MG63 (cell line): ENCODE data around the gene SERPINI2. TPM values are rescaled to one million over a fixed set of nuclear protein-coding genes. Genes with fewer than 3 reads are reported as not detected.

ENCODE experiments used
- DNase-seq: peaks from one replicate; pipeline ENCODE4 v3.0.0-alpha.2; 2020
- H3K27me3 ChIP-seq: fragments of 250-450 bp; sonication (Bioruptor Pico); 2 replicates; pipeline ENCODE4 v1.5.1; 2020; ENCODE audit warnings: mild to moderate bottlenecking, moderate library complexity
- H3K36me3 ChIP-seq: fragments of 250-450 bp; sonication (Bioruptor Pico); 2 replicates; pipeline ENCODE4 v1.5.1; 2020; ENCODE audit warnings: mild to moderate bottlenecking, moderate library complexity
- H3K4me3 ChIP-seq: fragments of 250-450 bp; sonication (Bioruptor Pico); 2 replicates; pipeline ENCODE4 v1.5.1; 2020; ENCODE audit warnings: mild to moderate bottlenecking, moderate library complexity
- H3K9me3 ChIP-seq: fragments of 250-450 bp; sonication (Bioruptor Pico); 2 replicates; pipeline ENCODE4 v1.5.1; 2020; ENCODE audit warnings: mild to moderate bottlenecking, moderate library complexity
- total RNA-seq: library from RNA; depleted of rRNA; stranded (reverse); fragments of >200 nt; shearing (Covaris generic); gene quantifications from 2 replicates; pipeline ENCODE4 v1.2.3, GENCODE V29; 2014; ENCODE audit warnings: low replicate concordance; rRNA removed

The SERPINI2 gene
- total RNA-seq = not detected in 2 replicates

- Histone ChIP-seq H3K4me3 (no peak within 1 kb of the TSS), H3K9me3 (no peaks in the 10 kb centered on the region), H3K36me3 (no peaks in the 10 kb centered on the region), H3K27me3 (peaks cover 2% of the 10 kb centered on the region; the same call in 1 of the 2 replicates)
- DNase-seq = no peak
Observed at GRCh38 chr3:167473863-167474262, at the start of gene SERPINI2. TSS of gene SERPINI2 (minus strand) at chr3:167474042. CDS start at chr3:167471834, 2,208 bp downstream.

- H3K4me3 ChIP-seq = no peak overlapping the region
- peaks cover 2% of the 10 kb centered on the region; the same call in 1 of the 2 replicates for H3K9me3 ChIP-seq
- DNase-seq = no peak
- H3K27me3 ChIP-seq = no peaks in the 10 kb centered on the region
- H3K36me3 ChIP-seq = no peaks in the 10 kb centered on the region
Observed at GRCh38 chr3:167521006-167521355, 47.1 kb upstream of the SERPINI2 start.

GRCh38 chr3:167520266-167521005 is 46.6 kb upstream of the SERPINI2 start:
- Histone ChIP-seq H3K4me3 (no peak overlapping the region), H3K27me3 (no peaks in the 10 kb centered on the region), H3K9me3 (peaks cover 2% of the 10 kb centered on the region; the same call in 1 of the 2 replicates), H3K36me3 (no peaks in the 10 kb centered on the region)
- no peak for DNase-seq

GRCh38 chr3:167507954-167508353 is 34.1 kb upstream of the SERPINI2 start:
- H3K9me3 ChIP-seq = no peaks in the 10 kb centered on the region
- no peak for DNase-seq
- no peaks in the 10 kb centered on the region for H3K36me3 ChIP-seq
- no peaks in the 10 kb centered on the region for H3K27me3 ChIP-seq
- H3K4me3 ChIP-seq = no peak overlapping the region

GRCh38 chr3:167502401-167502800 is 28.6 kb upstream of the SERPINI2 start:
- no peak for DNase-seq
- H3K9me3 ChIP-seq = no peaks in the 10 kb centered on the region
- no peak overlapping the region for H3K4me3 ChIP-seq
- H3K36me3 ChIP-seq = no peaks in the 10 kb centered on the region
- no peaks in the 10 kb centered on the region for H3K27me3 ChIP-seq

- Histone ChIP-seq H3K9me3 (no peaks in the 10 kb centered on the region), H3K27me3 (no peaks in the 10 kb centered on the region), H3K4me3 (no peak overlapping the region), H3K36me3 (no peaks in the 10 kb centered on the region)
- DNase-seq = no peak
Observed at GRCh38 chr3:167501941-167502340, 28.1 kb upstream of the SERPINI2 start.

GRCh38 chr3:167497903-167498302 is 24.1 kb upstream of the SERPINI2 start:
- H3K4me3 ChIP-seq = no peak overlapping the region
- no peaks in the 10 kb centered on the region for H3K9me3 ChIP-seq
- H3K36me3 ChIP-seq = no peaks in the 10 kb centered on the region
- peaks cover 2% of the 10 kb centered on the region; the same call in 1 of the 2 replicates for H3K27me3 ChIP-seq
- no peak for DNase-seq

GRCh38 chr3:167493244-167493643 is 19.4 kb upstream of the SERPINI2 start:
- peaks cover 2% of the 10 kb centered on the region; the same call in 1 of the 2 replicates for H3K27me3 ChIP-seq
- no peak overlapping the region for H3K4me3 ChIP-seq
- H3K9me3 ChIP-seq = no peaks in the 10 kb centered on the region
- H3K36me3 ChIP-seq = no peaks in the 10 kb centered on the region
- no peak for DNase-seq

- Histone ChIP-seq H3K36me3 (no peaks in the 10 kb centered on the region), H3K9me3 (no peaks in the 10 kb centered on the region), H3K4me3 (no peak overlapping the region), H3K27me3 (peaks cover 2% of the 10 kb centered on the region; the same call in 1 of the 2 replicates)
- no peak for DNase-seq
Observed at GRCh38 chr3:167491621-167492020, 17.8 kb upstream of the SERPINI2 start.

GRCh38 chr3:167489571-167489970 is 15.7 kb upstream of the SERPINI2 start:
- Histone ChIP-seq H3K36me3 (no peaks in the 10 kb centered on the region), H3K9me3 (no peaks in the 10 kb centered on the region), H3K27me3 (no peaks in the 10 kb centered on the region; the same call in 1 of the 2 replicates), H3K4me3 (no peak overlapping the region)
- no peak for DNase-seq

GRCh38 chr3:167487556-167487955 is 13.7 kb upstream of the SERPINI2 start:
- Histone ChIP-seq H3K9me3 (no peaks in the 10 kb centered on the region), H3K36me3 (no peaks in the 10 kb centered on the region), H3K4me3 (no peak overlapping the region), H3K27me3 (no peaks in the 10 kb centered on the region)
- DNase-seq = no peak

- no peaks in the 10 kb centered on the region for H3K36me3 ChIP-seq
- no peaks in the 10 kb centered on the region for H3K27me3 ChIP-seq
- no peak for DNase-seq
- no peaks in the 10 kb centered on the region for H3K9me3 ChIP-seq
- H3K4me3 ChIP-seq = no peak overlapping the region
Observed at GRCh38 chr3:167484551-167484950, 10.7 kb upstream of the SERPINI2 start.

GRCh38 chr3:167483708-167484475 is 10.1 kb upstream of the SERPINI2 start:
- no peaks in the 10 kb centered on the region for H3K9me3 ChIP-seq
- H3K4me3 ChIP-seq = no peak overlapping the region
- DNase-seq = no peak
- H3K27me3 ChIP-seq = no peaks in the 10 kb centered on the region
- H3K36me3 ChIP-seq = no peaks in the 10 kb centered on the region

- H3K9me3 ChIP-seq = no peaks in the 10 kb centered on the region
- no peak for DNase-seq
- H3K4me3 ChIP-seq = no peak overlapping the region
- H3K36me3 ChIP-seq = no peaks in the 10 kb centered on the region
- H3K27me3 ChIP-seq = no peaks in the 10 kb centered on the region; the same call in 1 of the 2 replicates
Observed at GRCh38 chr3:167481164-167481563, 7.3 kb upstream of the SERPINI2 start.

GRCh38 chr3:167480748-167481147 is 6.9 kb upstream of the SERPINI2 start:
- no peaks in the 10 kb centered on the region for H3K36me3 ChIP-seq
- H3K27me3 ChIP-seq = no peaks in the 10 kb centered on the region; the same call in 1 of the 2 replicates
- no peak for DNase-seq
- no peak overlapping the region for H3K4me3 ChIP-seq
- H3K9me3 ChIP-seq = no peaks in the 10 kb centered on the region

- Histone ChIP-seq H3K36me3 (no peaks in the 10 kb centered on the region), H3K27me3 (0 out of 2 replicates have a peak, but pooled peaks cover under 1% of the 10 kb centered on the region), H3K4me3 (no peak overlapping the region), H3K9me3 (no peaks in the 10 kb centered on the region)
- DNase-seq = no peak
Observed at GRCh38 chr3:167469381-167469780, 4.5 kb downstream of the SERPINI2 start.

GRCh38 chr3:167467848-167468611 is 5.8 kb downstream of the SERPINI2 start:
- DNase-seq = no peak
- Histone ChIP-seq H3K9me3 (no peaks in the 10 kb centered on the region), H3K4me3 (no peak overlapping the region), H3K36me3 (no peaks in the 10 kb centered on the region), H3K27me3 (no peaks in the 10 kb centered on the region)
